GM12878 (cell line): ENCODE measurements around the gene RALGAPB.

Source experiments
- BACH1 ChIP-seq: fragments of 450-650 bp; IDR thresholded peaks from 2 replicates; pipeline ENCODE4 v1.6.1; 2017; ENCODE audit warnings: mild to moderate bottlenecking, borderline replicate concordance
- EGR1 ChIP-seq, 2 experiments: IDR thresholded peaks; 1 replicate in 1 of 2; 2 replicates in 1 of 2; pipeline ENCODE4 v1.6.1; 2011 to 2012; ENCODE audit warnings: low read depth in 2 of 2, low read length in 2 of 2, borderline replicate concordance in 1 of 2, mild to moderate bottlenecking in 1 of 2, moderate library complexity in 1 of 2
- SP1 ChIP-seq: IDR thresholded peaks from one replicate; pipeline ENCODE4 v1.6.1; 2011; ENCODE audit warnings: low read depth, low read length
- TAF1 ChIP-seq: IDR thresholded peaks from 2 replicates; pipeline ENCODE4 v1.6.1; 2011; ENCODE audit warnings: mild to moderate bottlenecking, low read depth, low read length, borderline replicate concordance
- TF ChIP-seq, protein P1 (sequence below), 3 experiments: IDR thresholded peaks in 2 of 3; conservative IDR thresholded peaks in 1 of 3; 2 replicates each; pipeline ENCODE4 v1.5.1; 2011; ENCODE audit warnings: low read depth in 3 of 3, low read length in 3 of 3, mild to moderate bottlenecking in 3 of 3, control low read depth in 2 of 3, moderate library complexity in 2 of 3, inconsistent platforms in 1 of 3, mixed read lengths in 1 of 3; ENCODE audit not compliant: control insufficient read depth in 2 of 3, insufficient read depth in 1 of 3; ENCODE audit errors: extremely low read depth in 1 of 3
- TF ChIP-seq, protein P2 (sequence below): fragments of 450-650 bp; IDR thresholded peaks from 2 replicates; pipeline ENCODE4 v1.6.1; 2016; ENCODE audit warnings: mild to moderate bottlenecking

DNA sequence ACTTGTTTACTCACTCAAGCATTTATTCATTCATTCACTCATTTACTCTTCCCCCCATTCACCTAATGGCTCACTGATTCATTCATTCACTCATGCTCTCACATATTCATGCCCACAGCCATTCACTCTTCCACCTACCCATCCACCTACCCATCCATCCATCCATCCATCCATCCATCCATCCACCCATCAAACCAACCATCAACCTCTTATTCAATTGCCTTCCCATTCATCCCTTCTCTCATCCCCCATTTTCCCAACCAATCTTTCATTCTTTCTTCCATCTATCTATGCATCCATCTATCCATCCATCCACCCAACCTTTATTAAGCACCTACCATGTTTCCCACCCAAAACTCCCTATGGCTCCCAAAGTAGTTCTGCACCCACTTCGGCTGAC, 127.4 kb downstream of the RALGAPB start:
- TF ChIP-seq, protein P1, sequence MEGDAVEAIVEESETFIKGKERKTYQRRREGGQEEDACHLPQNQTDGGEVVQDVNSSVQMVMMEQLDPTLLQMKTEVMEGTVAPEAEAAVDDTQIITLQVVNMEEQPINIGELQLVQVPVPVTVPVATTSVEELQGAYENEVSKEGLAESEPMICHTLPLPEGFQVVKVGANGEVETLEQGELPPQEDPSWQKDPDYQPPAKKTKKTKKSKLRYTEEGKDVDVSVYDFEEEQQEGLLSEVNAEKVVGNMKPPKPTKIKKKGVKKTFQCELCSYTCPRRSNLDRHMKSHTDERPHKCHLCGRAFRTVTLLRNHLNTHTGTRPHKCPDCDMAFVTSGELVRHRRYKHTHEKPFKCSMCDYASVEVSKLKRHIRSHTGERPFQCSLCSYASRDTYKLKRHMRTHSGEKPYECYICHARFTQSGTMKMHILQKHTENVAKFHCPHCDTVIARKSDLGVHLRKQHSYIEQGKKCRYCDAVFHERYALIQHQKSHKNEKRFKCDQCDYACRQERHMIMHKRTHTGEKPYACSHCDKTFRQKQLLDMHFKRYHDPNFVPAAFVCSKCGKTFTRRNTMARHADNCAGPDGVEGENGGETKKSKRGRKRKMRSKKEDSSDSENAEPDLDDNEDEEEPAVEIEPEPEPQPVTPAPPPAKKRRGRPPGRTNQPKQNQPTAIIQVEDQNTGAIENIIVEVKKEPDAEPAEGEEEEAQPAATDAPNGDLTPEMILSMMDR (IDR thresholded peaks at IDR 0.05 in 2 of 3, conservative IDR thresholded peaks at IDR 0.05 in 1 of 3; ENCODE audit: control insufficient read depth in 2 of 3, extremely low read depth in 1 of 3, insufficient read depth in 1 of 3, low read depth in 3 of 3, low read length in 3 of 3), result no peak
- TF ChIP-seq TAF1 (no peak), BACH1 (no peak), SP1 (no peak), EGR1 (IDR thresholded peaks at IDR 0.05; ENCODE audit: borderline replicate concordance in 1 of 2, low read depth in 2 of 2, low read length in 2 of 2) (no peak)
- TF ChIP-seq, protein P2, sequence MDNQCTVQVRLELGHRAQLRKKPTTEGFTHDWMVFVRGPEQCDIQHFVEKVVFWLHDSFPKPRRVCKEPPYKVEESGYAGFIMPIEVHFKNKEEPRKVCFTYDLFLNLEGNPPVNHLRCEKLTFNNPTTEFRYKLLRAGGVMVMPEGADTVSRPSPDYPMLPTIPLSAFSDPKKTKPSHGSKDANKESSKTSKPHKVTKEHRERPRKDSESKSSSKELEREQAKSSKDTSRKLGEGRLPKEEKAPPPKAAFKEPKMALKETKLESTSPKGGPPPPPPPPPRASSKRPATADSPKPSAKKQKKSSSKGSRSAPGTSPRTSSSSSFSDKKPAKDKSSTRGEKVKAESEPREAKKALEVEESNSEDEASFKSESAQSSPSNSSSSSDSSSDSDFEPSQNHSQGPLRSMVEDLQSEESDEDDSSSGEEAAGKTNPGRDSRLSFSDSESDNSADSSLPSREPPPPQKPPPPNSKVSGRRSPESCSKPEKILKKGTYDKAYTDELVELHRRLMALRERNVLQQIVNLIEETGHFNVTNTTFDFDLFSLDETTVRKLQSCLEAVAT, result no peak
